ENCODE results near the gene SCAMP3. TPM values are rescaled to one million over a fixed set of nuclear protein-coding genes. Genes with fewer than 3 reads are reported as not detected.
A peak's percentile ranks its signal among the peaks of the same experiment; 100 is the strongest.

The SCAMP3 gene
- total and polyA plus RNA-seq, 8 donors = 7.0 to 48.4 (median 28.7) TPM

DNA sequence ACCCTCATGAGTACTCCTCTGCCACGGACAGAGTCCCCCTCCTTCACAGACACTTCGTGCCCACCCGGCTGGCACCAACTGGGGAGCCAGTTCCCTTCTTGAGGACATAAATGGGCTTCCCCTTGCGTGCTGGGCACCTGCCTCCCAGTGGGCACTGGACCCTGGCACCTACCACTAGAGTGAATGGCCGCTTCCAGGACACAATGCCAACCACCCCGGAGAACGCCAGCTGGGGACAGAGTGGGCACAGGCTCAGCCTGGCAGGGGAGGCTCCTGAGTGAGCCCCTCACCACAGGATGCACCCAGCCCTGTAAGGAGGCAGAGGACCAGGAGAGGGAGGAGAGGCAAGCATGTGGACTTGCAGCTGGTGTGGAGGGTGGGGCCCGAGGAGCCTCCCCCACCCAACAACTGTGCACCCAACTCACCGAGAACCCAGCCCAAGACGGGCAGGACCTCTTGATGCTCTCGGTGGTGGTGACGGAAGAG is 7.9 kb downstream of the SCAMP3 start:
- TF ChIP-seq, protein P1, sequence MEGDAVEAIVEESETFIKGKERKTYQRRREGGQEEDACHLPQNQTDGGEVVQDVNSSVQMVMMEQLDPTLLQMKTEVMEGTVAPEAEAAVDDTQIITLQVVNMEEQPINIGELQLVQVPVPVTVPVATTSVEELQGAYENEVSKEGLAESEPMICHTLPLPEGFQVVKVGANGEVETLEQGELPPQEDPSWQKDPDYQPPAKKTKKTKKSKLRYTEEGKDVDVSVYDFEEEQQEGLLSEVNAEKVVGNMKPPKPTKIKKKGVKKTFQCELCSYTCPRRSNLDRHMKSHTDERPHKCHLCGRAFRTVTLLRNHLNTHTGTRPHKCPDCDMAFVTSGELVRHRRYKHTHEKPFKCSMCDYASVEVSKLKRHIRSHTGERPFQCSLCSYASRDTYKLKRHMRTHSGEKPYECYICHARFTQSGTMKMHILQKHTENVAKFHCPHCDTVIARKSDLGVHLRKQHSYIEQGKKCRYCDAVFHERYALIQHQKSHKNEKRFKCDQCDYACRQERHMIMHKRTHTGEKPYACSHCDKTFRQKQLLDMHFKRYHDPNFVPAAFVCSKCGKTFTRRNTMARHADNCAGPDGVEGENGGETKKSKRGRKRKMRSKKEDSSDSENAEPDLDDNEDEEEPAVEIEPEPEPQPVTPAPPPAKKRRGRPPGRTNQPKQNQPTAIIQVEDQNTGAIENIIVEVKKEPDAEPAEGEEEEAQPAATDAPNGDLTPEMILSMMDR (IDR thresholded peaks at IDR 0.05) = no peak
- TF ChIP-seq POLR2AphosphoS5 (IDR thresholded peaks at IDR 0.05) = no peak
- TF ChIP-seq POLR2A (IDR thresholded peaks at IDR 0.05) = no peak
- no peak for TF ChIP-seq EP300 (IDR thresholded peaks at IDR 0.05)
- H3K4me3 ChIP-seq = peak overlapping the region; percentile 80 to 94 (median 90)
- peak overlapping the region in 4 of 5 donors; percentile 32 to 98 (median 94) for H3K27ac ChIP-seq
- peaks cover 14 to 33% (median 27%) of the 10 kb centered on the region in 4 donors for H3K36me3 ChIP-seq
- DNase-seq = no peak
- H3K27me3 ChIP-seq = no peaks in the 10 kb centered on the region
- H3K4me1 ChIP-seq = peaks cover 34 to 48% (median 42%) of the 10 kb centered on the region in 4 donors
- no peaks in the 10 kb centered on the region for H3K9me3 ChIP-seq
- intact Hi-C loops (cut with DNase I; ENCODE audit: low total_unique reads) = loop anchor here (10.0 kb wide), 1 partner anchor 341 kb away; no protein-coding TSS in a partner anchor
- 22 to 48% (median 35%) methylated on average over 6 to 12 of the region's 12 CpGs for WGBS, 5 donors

DNA sequence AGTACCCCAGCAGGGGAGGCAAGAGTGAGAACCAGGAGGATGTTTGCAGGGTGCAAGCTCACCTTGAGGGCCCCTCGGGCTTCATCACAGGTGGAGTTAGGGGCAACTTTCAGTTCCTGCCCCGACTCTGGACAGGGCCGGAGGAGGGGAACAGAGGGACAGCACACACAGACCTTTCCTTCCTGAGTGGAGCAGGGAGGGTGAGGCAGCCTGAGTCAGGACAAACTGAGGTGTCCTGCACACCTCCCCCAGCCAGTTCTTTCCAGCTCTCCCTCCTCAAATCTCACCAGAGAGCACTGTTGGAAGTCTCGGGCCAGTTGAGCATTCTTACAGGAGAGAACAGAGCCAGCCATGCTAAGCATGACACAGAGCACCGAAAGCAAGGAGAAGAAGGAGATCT is 8.4 kb downstream of the SCAMP3 start:
- Histone ChIP-seq H3K4me3 (peak overlapping the region; percentile 80 to 94 (median 90)), H3K36me3 (peaks cover 14 to 31% (median 25%) of the 10 kb centered on the region in 4 donors), H3K9me3 (no peaks in the 10 kb centered on the region), H3K27ac (peak overlapping the region in 4 of 5 donors; percentile 32 to 98 (median 94)), H3K27me3 (no peaks in the 10 kb centered on the region), H3K4me1 (peaks cover 34 to 48% (median 42%) of the 10 kb centered on the region in 4 donors)
- DNase-seq = no peak
- WGBS, 5 donors = 34 to 64% (median 51%) methylated on average over 5 of the region's 5 CpGs
- intact Hi-C loops (cut with DNase I; ENCODE audit: low total_unique reads) = loop anchor here (10.0 kb wide), 1 partner anchor 341 kb away; no protein-coding TSS in a partner anchor
- TF ChIP-seq EP300 (IDR thresholded peaks at IDR 0.05) = no peak
- no peak for TF ChIP-seq POLR2AphosphoS5 (IDR thresholded peaks at IDR 0.05)
- TF ChIP-seq POLR2A (IDR thresholded peaks at IDR 0.05) = no peak
- TF ChIP-seq, protein P1 (IDR thresholded peaks at IDR 0.05) = no peak

DNA sequence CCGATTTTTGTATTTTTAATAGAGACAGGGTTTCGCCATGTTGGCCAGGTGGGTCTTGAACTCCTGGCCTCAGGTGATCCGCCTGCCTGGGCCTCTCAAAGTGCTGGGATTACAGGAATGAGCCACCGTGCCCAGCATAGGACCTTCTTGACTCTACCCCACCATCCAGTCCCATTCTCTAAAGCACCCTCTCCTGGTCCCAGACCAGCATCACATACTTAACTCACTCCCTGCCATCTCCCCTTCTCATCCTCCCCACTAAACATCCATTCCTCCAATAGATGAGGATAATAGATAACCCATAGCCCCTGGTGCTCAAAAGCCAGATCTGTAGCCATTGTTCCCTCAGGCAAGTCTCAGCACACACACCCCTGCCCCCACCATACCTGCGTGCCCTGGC is 9.0 kb downstream of the SCAMP3 start:
- DNase-seq = no peak
- intact Hi-C loops (cut with DNase I; ENCODE audit: low total_unique reads) = loop anchor here (10.0 kb wide), 1 partner anchor 342 kb away; no protein-coding TSS in a partner anchor
- peaks cover 34 to 48% (median 42%) of the 10 kb centered on the region in 4 donors for H3K4me1 ChIP-seq
- peak overlapping the region in 1 of 4 donors; percentile 87 for H3K4me3 ChIP-seq
- TF ChIP-seq, protein P1 (IDR thresholded peaks at IDR 0.05) = no peak
- TF ChIP-seq POLR2A (IDR thresholded peaks at IDR 0.05) (no peak), EP300 (IDR thresholded peaks at IDR 0.05) (no peak), POLR2AphosphoS5 (IDR thresholded peaks at IDR 0.05) (no peak)
- WGBS, 5 donors = 75 to 85% (median 83%) methylated on average over 5 of the region's 5 CpGs
- H3K36me3 ChIP-seq = peaks cover 13 to 31% (median 25%) of the 10 kb centered on the region in 4 donors
- H3K27me3 ChIP-seq = no peaks in the 10 kb centered on the region
- peak overlapping the region in 2 of 5 donors; percentile 96 to 98 for H3K27ac ChIP-seq
- H3K9me3 ChIP-seq = no peaks in the 10 kb centered on the region

DNA sequence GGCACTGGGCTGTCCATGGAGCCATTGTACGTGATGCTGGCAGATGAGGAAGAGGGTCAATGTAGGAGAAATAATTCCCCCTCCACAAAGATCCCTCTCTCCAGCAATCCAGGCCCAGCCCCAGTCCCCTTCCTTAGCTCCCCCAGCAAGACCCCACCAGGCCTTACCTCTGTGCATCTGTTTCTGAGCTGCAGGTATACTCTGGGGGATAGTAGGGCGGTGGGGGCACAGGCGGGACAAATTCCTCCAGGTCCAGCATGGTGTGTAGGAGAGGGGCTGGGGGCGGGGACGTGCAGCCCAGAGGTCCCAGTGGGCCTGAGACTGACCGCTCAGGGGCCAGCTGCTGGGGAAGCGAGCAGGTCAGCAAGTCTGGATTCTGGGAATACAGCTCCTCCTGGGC is 10.6 kb downstream of the SCAMP3 start:
- no peak overlapping the region for H3K4me3 ChIP-seq
- peaks cover 34 to 46% (median 42%) of the 10 kb centered on the region in 4 donors for H3K4me1 ChIP-seq
- intact Hi-C loops (cut with DNase I; ENCODE audit: low total_unique reads) = loop anchor here (10.0 kb wide), 1 partner anchor 343 kb away; no protein-coding TSS in a partner anchor
- TF ChIP-seq, protein P1 (IDR thresholded peaks at IDR 0.05) = no peak
- TF ChIP-seq EP300 (IDR thresholded peaks at IDR 0.05) (no peak), POLR2A (IDR thresholded peaks at IDR 0.05) (no peak), POLR2AphosphoS5 (IDR thresholded peaks at IDR 0.05) (no peak)
- 81 to 94% (median 91%) methylated on average over 5 to 7 of the region's 7 CpGs for WGBS, 5 donors
- H3K9me3 ChIP-seq = no peaks in the 10 kb centered on the region
- DNase-seq = no peak
- peak overlapping the region in 1 of 5 donors; percentile 17 for H3K27ac ChIP-seq
- peaks cover 11 to 26% (median 23%) of the 10 kb centered on the region in 4 donors for H3K36me3 ChIP-seq
- no peaks in the 10 kb centered on the region for H3K27me3 ChIP-seq

Measured in stomach (tissue), 9 donors.